ENCODE data around the gene SPESP1.

DNA sequence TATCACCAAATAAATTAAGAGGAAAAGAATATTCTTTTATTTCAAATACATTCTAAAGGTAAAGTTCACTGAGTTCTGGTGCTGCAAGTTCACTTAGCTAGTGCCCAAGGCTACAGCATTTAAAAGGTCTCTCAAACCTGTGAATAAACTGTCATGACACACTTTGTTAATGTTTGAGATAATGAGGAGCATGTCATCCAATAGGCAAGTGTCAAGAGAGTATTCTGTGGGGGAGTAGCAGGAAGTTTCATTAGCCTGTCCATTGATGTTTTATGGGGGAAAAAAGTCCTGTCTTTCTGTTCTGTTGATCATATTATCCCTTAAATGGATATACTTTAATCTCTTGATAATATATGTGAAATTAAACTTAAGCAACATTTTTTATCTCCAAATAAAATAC lies 4.0 kb downstream of the SPESP1 start:
- TF ChIP-seq CTCF (conservative IDR thresholded peaks at IDR 0.05; ENCODE audit: low read length): no peak
- no peak for TF ChIP-seq EZH2phosphoT487 (IDR thresholded peaks at IDR 0.05; ENCODE audit: borderline replicate concordance)
